ENCODE results near the gene ALK.

Gene ALK

GRCh38 chr2:29405707-29406106 is 515.7 kb downstream of the ALK start:
- DNase-seq (ENCODE audit: low read depth, low spot score), result no peak

- no peak for DNase-seq (ENCODE audit: low read depth, low spot score)
Observed at GRCh38 chr2:29405266-29405665, 516.1 kb downstream of the ALK start.

DNA sequence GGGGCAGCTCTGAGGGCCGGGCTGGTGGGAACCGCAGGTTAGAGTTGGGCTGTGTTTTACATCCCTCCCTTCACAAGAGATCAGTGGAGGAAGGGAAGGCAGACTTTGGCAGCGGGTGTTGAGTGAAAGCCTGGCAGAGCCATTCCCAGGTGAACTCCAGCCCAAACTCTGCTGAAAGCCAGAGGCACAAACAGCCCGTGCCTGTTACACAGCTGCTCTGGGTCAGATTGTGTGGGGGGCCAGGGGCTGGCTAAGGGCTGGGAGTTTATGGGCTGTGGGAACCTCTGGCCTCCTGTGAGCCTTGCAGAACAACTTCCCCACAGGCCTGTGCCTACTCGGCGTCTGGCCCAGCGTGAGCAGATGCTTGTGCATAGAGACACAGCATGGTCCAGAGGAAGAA is 519.4 kb downstream of the ALK start:
- no peak for DNase-seq (ENCODE audit: low read depth, low spot score)

DNA sequence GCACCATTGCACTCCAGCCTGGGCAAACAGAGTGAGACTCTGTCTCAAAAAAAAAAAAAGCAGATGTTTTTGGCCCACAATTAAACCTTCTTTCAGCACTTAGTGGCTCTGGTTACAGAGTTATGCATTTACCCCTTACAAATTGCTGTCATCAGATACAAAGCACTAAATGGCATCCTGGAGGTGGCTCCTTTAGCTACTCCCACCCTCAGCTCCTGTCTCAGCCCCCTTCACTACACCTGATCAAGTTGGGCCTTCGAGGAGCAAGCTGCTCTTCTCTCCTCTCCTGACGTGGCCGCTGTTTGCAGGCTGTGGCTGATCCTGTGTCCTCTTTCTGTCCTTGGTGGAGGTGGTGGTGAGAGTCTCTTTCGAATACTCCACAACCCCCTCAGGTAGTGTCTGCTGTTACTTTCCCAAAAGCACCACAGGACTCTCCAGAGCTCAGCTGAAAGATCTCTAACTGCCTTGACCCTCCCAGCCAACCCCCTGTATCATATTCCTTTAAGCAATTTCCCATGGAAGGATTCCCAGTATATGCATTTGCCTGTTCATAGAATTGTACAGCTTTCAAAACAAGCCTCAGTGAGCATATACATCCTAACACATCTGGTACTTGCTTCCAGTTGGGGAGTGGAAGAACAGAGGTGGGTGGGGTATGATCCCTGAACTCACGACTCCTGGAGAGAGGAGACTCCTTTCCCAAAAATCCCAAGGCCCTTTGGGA is 520.3 kb downstream of the ALK start:
- DNase-seq (ENCODE audit: low read depth, low spot score), result no peak

GRCh38 chr2:29398384-29399237 is 522.8 kb downstream of the ALK start:
- no peak for DNase-seq (ENCODE audit: low read depth, low spot score)

- no peak for DNase-seq (ENCODE audit: low read depth, low spot score)
Observed at GRCh38 chr2:29397713-29398112, 523.7 kb downstream of the ALK start.

GRCh38 chr2:29397039-29397438 is 524.3 kb downstream of the ALK start:
- DNase-seq (ENCODE audit: low read depth, low spot score), result no peak

GRCh38 chr2:29394981-29395350 is 526.4 kb downstream of the ALK start:
- DNase-seq (ENCODE audit: low read depth, low spot score), result no peak

GRCh38 chr2:29394311-29394980 is 526.9 kb downstream of the ALK start:
- DNase-seq (ENCODE audit: low read depth, low spot score), result no peak

DNA sequence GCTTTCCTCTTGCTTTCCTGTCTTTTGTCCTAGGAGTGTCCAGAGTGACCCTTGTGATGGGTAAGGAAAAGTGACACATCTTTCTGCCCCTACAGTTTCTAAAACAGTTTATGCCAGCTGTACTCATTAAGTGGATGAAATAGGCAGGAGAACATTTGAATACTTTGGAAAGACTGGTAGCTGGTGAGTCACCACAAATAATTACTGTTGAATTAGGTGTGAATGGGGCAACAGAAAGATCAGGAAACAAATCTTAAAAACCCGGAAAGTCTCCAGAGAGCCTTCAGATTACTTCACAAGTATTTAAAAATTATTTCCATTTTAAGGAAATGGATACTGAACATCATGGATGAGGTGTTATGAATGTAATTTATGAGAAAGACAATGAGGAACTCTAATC is 527.7 kb downstream of the ALK start:
- no peak for DNase-seq (ENCODE audit: low read depth, low spot score)

GRCh38 chr2:29392774-29393173 is 528.6 kb downstream of the ALK start:
- DNase-seq (ENCODE audit: low read depth, low spot score), result no peak

GRCh38 chr2:29390136-29390535 is 531.2 kb downstream of the ALK start:
- no peak for DNase-seq (ENCODE audit: low read depth, low spot score)

GRCh38 chr2:29389686-29390085 is 531.7 kb downstream of the ALK start:
- no peak for DNase-seq (ENCODE audit: low read depth, low spot score)

- DNase-seq (ENCODE audit: low read depth, low spot score), result no peak
Observed at GRCh38 chr2:29388071-29388470, 533.3 kb downstream of the ALK start.

DNA sequence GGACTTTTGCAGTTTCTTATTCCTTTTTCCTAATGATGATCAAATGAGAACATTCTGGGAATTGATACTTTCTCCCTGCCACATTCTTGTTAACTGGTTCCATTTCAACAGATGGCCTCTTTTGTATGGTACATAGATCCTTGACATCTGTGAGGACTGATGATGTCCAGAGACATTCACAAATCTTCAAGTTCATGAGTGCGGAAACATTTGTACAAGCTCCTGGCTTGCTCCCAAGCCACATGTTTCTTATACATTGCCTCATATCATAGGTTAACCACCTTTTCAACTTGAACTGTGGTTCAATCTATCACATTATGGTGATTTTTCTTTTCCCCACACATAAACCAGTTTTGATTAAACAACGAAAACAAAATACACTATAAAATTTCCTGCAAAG is 538.9 kb downstream of the ALK start:
- no peak for DNase-seq (ENCODE audit: low read depth, low spot score)

- DNase-seq (ENCODE audit: low read depth, low spot score), result no peak
Observed at GRCh38 chr2:29377788-29378187, 543.6 kb downstream of the ALK start.

- no peak for DNase-seq (ENCODE audit: low read depth, low spot score)
Observed at GRCh38 chr2:29376541-29376940, 544.8 kb downstream of the ALK start.

- no peak for DNase-seq (ENCODE audit: low read depth, low spot score)
Observed at GRCh38 chr2:29375843-29376242, 545.5 kb downstream of the ALK start.

GRCh38 chr2:29374823-29375222 is 546.6 kb downstream of the ALK start:
- DNase-seq (ENCODE audit: low read depth, low spot score), result no peak

- no peak for DNase-seq (ENCODE audit: low read depth, low spot score)
Observed at GRCh38 chr2:29373870-29374269, 547.5 kb downstream of the ALK start.

GRCh38 chr2:29372185-29372584 is 549.2 kb downstream of the ALK start:
- no peak for DNase-seq (ENCODE audit: low read depth, low spot score)

DNA sequence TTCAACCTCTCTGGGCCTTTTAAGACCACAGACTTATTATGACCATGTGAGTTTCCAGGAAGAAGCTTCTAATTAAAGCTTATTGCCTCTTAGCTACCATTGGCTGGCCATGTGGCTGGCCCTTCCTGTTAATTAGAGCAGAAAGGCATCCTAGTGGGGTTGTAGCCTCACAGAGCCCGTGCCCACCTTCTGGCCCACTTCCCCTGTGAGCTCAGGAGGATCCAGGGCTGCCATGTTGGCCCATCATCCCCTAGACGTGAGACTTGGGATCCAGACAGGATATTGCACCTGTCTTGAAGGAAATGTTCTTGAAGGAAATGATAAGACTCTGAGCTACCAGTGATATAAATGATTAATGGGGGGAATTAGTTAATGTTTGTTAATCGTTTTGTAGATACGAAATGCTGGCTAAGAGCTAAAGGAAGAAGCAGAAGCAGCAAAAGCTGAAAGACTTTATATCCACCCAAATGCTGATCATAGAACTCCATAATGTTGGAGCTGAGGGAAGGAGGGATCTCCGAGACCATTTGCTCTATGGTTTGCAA is 550.7 kb downstream of the ALK start:
- no peak for DNase-seq (ENCODE audit: low read depth, low spot score)

All from activated CD4-positive, CD25-positive, alpha-beta regulatory T cell treated with anti-CD3 and anti-CD28 coated beads, Interleukin-2, amount 50 U/mL, for 16 hours (primary cell).